Mesenteric fat pad (tissue), 1 donor: ENCODE data around the gene TSSK6. TPM values are rescaled to one million over a fixed set of nuclear protein-coding genes. Genes with fewer than 3 reads are reported as not detected.

ENCODE experiments used
- DNase-seq: peaks from one replicate; pipeline ENCODE4 v3.0.0-alpha.2; 2020; ENCODE audit warnings: low spot score
- total RNA-seq: library from RNA; stranded (reverse); fragmentation: NEBNext Ultra II Directional; extraction: Animal tissue kit (Norgen Biotek cat#: 25700); gene quantifications from one replicate; pipeline ENCODE4 v1.2.1, GENCODE V29; 2021
- donor health status: DM: yes; HTN: yes; CAD: no.

Gene TSSK6
- total RNA-seq, 1 donor from 2014 or later = 0.74 TPM

DNA sequence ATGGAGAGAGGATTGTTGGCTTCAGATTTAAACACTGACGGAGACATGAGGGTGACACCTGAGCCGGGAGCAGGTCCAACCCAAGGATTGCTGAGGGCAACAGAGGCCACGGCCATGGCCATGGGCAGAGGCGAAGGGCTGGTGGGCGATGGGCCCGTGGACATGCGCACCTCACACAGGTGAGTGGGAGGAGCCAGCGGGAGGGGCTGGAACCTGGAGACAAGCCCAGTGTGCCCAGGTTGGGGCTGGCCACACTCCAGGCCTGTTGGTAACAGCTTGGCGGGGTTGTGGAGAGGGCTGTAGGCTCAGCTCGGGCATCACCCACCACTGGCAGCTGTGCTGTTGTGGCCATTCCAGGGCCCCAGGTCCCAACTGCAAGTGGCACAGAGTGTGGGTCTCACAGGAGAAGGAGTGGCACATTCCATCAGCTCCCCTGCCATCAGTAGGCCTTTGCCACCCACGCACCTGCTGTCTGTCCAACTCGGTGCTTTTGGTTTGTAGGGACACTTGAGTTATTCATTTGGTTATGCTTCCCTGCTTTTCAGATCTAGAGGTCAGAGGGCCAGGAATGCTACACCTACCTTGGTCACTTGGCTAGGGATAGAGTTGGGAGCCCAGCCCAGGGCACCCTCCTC lies 49.8 kb downstream of the TSSK6 start:
- DNase-seq = no peak

DNA sequence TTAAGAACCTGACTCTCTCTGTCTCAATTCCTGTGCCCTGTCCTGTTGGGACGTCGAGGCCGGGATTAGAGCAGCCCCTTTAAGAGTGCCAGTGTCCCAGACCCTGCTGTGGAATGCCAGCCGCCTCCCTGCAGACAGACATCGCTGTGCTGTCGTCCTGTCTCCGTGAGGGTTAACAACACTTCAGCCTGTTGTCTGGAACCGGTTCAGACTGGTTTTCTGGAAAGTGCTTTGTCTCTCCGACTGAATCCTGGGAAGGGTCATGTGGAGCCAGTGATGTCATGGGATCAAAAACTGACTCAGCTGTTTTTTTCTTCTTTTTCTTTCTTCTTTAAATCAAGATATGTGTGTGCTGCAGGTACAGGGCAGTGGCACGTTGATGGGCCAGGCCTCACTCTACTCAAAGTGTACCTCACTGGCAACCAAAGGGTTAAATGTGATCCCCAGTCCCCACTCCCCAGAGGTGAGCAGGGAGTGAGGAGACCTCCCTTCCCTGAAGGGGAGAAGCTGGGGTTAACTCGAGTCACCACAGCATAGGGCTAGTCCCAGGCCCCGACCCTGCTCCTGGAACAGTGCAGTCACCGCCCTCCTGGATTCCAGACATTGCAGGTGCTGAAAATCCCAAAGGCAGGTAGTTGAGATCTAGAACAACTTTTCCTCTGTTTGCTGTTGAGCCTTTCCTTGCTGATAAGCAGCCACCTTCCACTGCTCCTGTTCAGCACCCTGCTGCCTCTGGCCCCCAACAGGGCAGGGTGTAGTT lies 50.8 kb downstream of the TSSK6 start:
- no peak for DNase-seq

Other genes with a start within 250 kb of the TSSK6 start
- 1.3 TPM for gene TM6SF2, start 242.2 kb downstream of the TSSK6 start, total RNA-seq
- gene SUGP1, start 195.0 kb downstream of the TSSK6 start, total RNA-seq = 32.9 TPM
- 45.4 TPM for gene MAU2, start 194.7 kb downstream of the TSSK6 start, total RNA-seq
- 98.9 TPM for gene GATAD2A, start 109.9 kb downstream of the TSSK6 start, total RNA-seq
- gene NDUFA13, start 677 bp upstream of the TSSK6 start, total RNA-seq = 295 TPM
- gene YJEFN3, start 13.4 kb upstream of the TSSK6 start, total RNA-seq = 3.1 TPM
- 2.2 TPM for gene CILP2, start 22.7 kb upstream of the TSSK6 start, total RNA-seq
- gene PBX4, start 103.1 kb upstream of the TSSK6 start, total RNA-seq = 2.0 TPM
- 5.8 TPM for gene LPAR2, start 112.7 kb upstream of the TSSK6 start, total RNA-seq
- gene GMIP, start 128.1 kb upstream of the TSSK6 start, total RNA-seq = 21.3 TPM
- 38.4 TPM for gene ATP13A1, start 148.1 kb upstream of the TSSK6 start, total RNA-seq
- gene ZNF101, start 153.3 kb upstream of the TSSK6 start, total RNA-seq = 7.3 TPM
- gene ZNF14, start 217.6 kb upstream of the TSSK6 start, total RNA-seq = 3.1 TPM